Measurements from ENCODE around the gene TRMT1. TPM values are rescaled to one million over a fixed set of nuclear protein-coding genes. Genes with fewer than 3 reads are reported as not detected.

The TRMT1 gene
- total and polyA plus RNA-seq, 2 donors: 16.5 to 31.2 TPM

Other genes with a start within 250 kb of the TRMT1 start
- gene DNASE2, start 235.3 kb downstream of the TRMT1 start, total RNA-seq: 10.6 TPM
- 58.9 TPM for gene DNASE2, start 235.3 kb downstream of the TRMT1 start, polyA plus RNA-seq
- gene KLF1, start 229.5 kb downstream of the TRMT1 start, total RNA-seq: 0.26 TPM
- 0.08 TPM for gene KLF1, start 229.5 kb downstream of the TRMT1 start, polyA plus RNA-seq
- gene GCDH, start 225.6 kb downstream of the TRMT1 start, total RNA-seq: 13.8 TPM
- 54.5 TPM for gene GCDH, start 225.6 kb downstream of the TRMT1 start, polyA plus RNA-seq
- 0.85 TPM for gene SYCE2, start 197.4 kb downstream of the TRMT1 start, total RNA-seq
- gene SYCE2, start 197.4 kb downstream of the TRMT1 start, polyA plus RNA-seq: 0.10 TPM
- gene FARSA, start 183.0 kb downstream of the TRMT1 start, total RNA-seq: 27.2 TPM
- 51.3 TPM for gene FARSA, start 183.0 kb downstream of the TRMT1 start, polyA plus RNA-seq
- gene CALR, start 178.1 kb downstream of the TRMT1 start, total RNA-seq: 350 TPM
- gene CALR, start 178.1 kb downstream of the TRMT1 start, polyA plus RNA-seq: 366 TPM
- gene RAD23A, start 170.9 kb downstream of the TRMT1 start, total RNA-seq: 29.5 TPM
- gene RAD23A, start 170.9 kb downstream of the TRMT1 start, polyA plus RNA-seq: 129 TPM
- 7.3 TPM for gene GADD45GIP1, start 159.5 kb downstream of the TRMT1 start, total RNA-seq
- 45.9 TPM for gene GADD45GIP1, start 159.5 kb downstream of the TRMT1 start, polyA plus RNA-seq
- gene DAND5, start 147.2 kb downstream of the TRMT1 start, total RNA-seq: not detected
- gene DAND5, start 147.2 kb downstream of the TRMT1 start, polyA plus RNA-seq: not detected
- gene NFIX, start 121.3 kb downstream of the TRMT1 start, total RNA-seq: 83.5 TPM
- gene NFIX, start 121.3 kb downstream of the TRMT1 start, polyA plus RNA-seq: 88.6 TPM
- 4.8 TPM for gene LYL1, start 13.9 kb downstream of the TRMT1 start, total RNA-seq
- gene LYL1, start 13.9 kb downstream of the TRMT1 start, polyA plus RNA-seq: 15.7 TPM
- gene NACC1, start 1.5 kb upstream of the TRMT1 start, total RNA-seq: 10.2 TPM
- 25.7 TPM for gene NACC1, start 1.5 kb upstream of the TRMT1 start, polyA plus RNA-seq
- 26.4 TPM for gene STX10, start 33.6 kb upstream of the TRMT1 start, total RNA-seq
- 76.1 TPM for gene STX10, start 33.6 kb upstream of the TRMT1 start, polyA plus RNA-seq
- gene IER2, start 33.7 kb upstream of the TRMT1 start, total RNA-seq: 17.0 TPM
- 268 TPM for gene IER2, start 33.7 kb upstream of the TRMT1 start, polyA plus RNA-seq